A673 (cell line): ENCODE measurements around the gene FYTTD1.

Source experiments
- EZH2 ChIP-seq: fragments of 200-600 bp; sonication (generic); IDR thresholded peaks from 2 replicates; pipeline ENCODE4 v1.6.1; 2017; ENCODE audit warnings: borderline replicate concordance, low read depth, mild to moderate bottlenecking, mixed read lengths, antibody characterized with exemption, low read length; ENCODE audit not compliant: poor library complexity, severe bottlenecking
- TF ChIP-seq, protein P1 (sequence below): fragments of 300-800, 200-600 bp; sonication (generic); conservative IDR thresholded peaks from 2 replicates; pipeline ENCODE4 v1.5.1; 2017; ENCODE audit warnings: low read depth, mild to moderate bottlenecking, antibody characterized with exemption, low read length, moderate library complexity, mixed read lengths

DNA sequence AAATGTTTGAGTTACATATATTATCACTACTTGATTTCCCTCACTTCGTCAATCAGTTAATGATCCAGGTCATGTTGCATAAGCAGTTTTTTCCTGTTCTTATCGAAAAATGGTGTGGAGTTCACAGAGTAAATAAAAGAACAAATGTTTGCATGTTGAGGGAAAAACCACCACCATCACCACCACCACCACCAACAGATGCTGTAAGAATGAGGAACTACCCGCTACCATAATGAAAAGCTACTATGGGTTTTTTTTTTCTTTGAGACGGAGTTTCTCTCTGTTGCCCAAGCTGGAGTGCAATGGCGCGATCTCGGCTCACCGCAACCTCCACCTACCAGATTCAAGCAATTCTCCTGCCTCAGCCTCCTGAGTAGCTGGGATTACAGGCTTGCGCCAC is 40.5 kb upstream of the FYTTD1 start:
- TF ChIP-seq, protein P1, sequence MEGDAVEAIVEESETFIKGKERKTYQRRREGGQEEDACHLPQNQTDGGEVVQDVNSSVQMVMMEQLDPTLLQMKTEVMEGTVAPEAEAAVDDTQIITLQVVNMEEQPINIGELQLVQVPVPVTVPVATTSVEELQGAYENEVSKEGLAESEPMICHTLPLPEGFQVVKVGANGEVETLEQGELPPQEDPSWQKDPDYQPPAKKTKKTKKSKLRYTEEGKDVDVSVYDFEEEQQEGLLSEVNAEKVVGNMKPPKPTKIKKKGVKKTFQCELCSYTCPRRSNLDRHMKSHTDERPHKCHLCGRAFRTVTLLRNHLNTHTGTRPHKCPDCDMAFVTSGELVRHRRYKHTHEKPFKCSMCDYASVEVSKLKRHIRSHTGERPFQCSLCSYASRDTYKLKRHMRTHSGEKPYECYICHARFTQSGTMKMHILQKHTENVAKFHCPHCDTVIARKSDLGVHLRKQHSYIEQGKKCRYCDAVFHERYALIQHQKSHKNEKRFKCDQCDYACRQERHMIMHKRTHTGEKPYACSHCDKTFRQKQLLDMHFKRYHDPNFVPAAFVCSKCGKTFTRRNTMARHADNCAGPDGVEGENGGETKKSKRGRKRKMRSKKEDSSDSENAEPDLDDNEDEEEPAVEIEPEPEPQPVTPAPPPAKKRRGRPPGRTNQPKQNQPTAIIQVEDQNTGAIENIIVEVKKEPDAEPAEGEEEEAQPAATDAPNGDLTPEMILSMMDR: no peak
- no peak for TF ChIP-seq EZH2
